Smooth muscle cell (in vitro differentiated cells): ENCODE measurements around the gene DOCK10. TPM values are rescaled to one million over a fixed set of nuclear protein-coding genes. Genes with fewer than 3 reads are reported as not detected.

Experiments
- DNase-seq: peaks from one replicate; lab custom pipeline; 2025; ENCODE audit not compliant: unreplicated experiment; lab: John Stamatoyannopoulos, UW
- H2AFZ ChIP-seq: fragments of 200-600 bp; sonication (generic); 2 replicates; pipeline ENCODE4 v1.6.0; 2016; ENCODE audit warnings: antibody characterized with exemption, low read depth, mild to moderate bottlenecking
- H3F3A ChIP-seq: fragments of 200-600 bp; sonication (generic); 2 replicates; pipeline ENCODE4 v1.6.0; 2017; ENCODE audit warnings: antibody characterized with exemption, low read depth
- H3K27ac ChIP-seq: fragments of 200-600 bp; sonication (generic); 2 replicates; pipeline ENCODE4 v1.5.1; 2016; ENCODE audit warnings: low read depth, mild to moderate bottlenecking
- H3K27me3 ChIP-seq: fragments of 200-600 bp; sonication (generic); 2 replicates; pipeline ENCODE4 v1.6.1; 2016; ENCODE audit warnings: low read depth, mild to moderate bottlenecking
- H3K36me3 ChIP-seq: fragments of 200-600 bp; sonication (generic); 2 replicates; pipeline ENCODE4 v1.5.1; 2016; ENCODE audit warnings: low read depth
- H3K4me1 ChIP-seq: fragments of 200-600 bp; sonication (generic); 2 replicates; pipeline ENCODE4 v1.5.1; 2016; ENCODE audit warnings: low read depth
- H3K4me2 ChIP-seq: fragments of 200-600 bp; sonication (generic); 2 replicates; pipeline ENCODE4 v1.6.0; 2016; ENCODE audit warnings: mild to moderate bottlenecking
- H3K4me3 ChIP-seq: fragments of 200-600 bp; sonication (generic); 2 replicates; pipeline ENCODE4 v1.5.1; 2016; ENCODE audit warnings: mild to moderate bottlenecking
- H3K79me2 ChIP-seq: fragments of 200-600 bp; sonication (generic); 2 replicates; pipeline ENCODE4 v1.6.0; 2016; ENCODE audit warnings: low read depth, mild to moderate bottlenecking
- H3K9ac ChIP-seq: fragments of 200-600 bp; sonication (generic); 2 replicates; pipeline ENCODE4 v1.6.0; 2016; ENCODE audit warnings: low read depth
- H3K9me3 ChIP-seq: fragments of 200-600 bp; sonication (generic); replicated peaks from 2 replicates; pipeline ENCODE4 v1.5.1; 2016; ENCODE audit warnings: low read depth
- H4K20me1 ChIP-seq: fragments of 200-600 bp; sonication (generic); 2 replicates; pipeline ENCODE4 v1.6.0; 2016; ENCODE audit warnings: low read depth
- WGBS: methylation state at CpG from one replicate; pipeline ENCODE4 v1.1.7; 2016; ENCODE audit warnings: low lambda C conversion rate; 5-methylcytosine and 5-hydroxymethylcytosine counted together
- polyA plus RNA-seq: library from polyadenylated mRNA; unstranded; fragments of >200 nt; fragmentation: Nextera tagmentation; extraction: Ambion mirVana; gene quantifications from 2 replicates; pipeline ENCODE4 v1.2.1, GENCODE V29; 2016
- total RNA-seq: library from RNA; depleted of rRNA; stranded (reverse); fragments of >200 nt; gene quantifications from 2 replicates; pipeline ENCODE4 v1.2.3, GENCODE V29; 2014
- TF ChIP-seq, protein P1 (sequence below): fragments of 200-600 bp; sonication (generic); IDR thresholded peaks from 2 replicates; pipeline ENCODE4 v1.5.1; 2017; ENCODE audit warnings: borderline replicate concordance, mild to moderate bottlenecking, antibody characterized with exemption; ENCODE audit not compliant: insufficient read depth, poor library complexity, severe bottlenecking

The DOCK10 gene
- total and polyA plus RNA-seq, 2 experiments from 2014 or later, result 0.04 TPM; not detected in 1

DNA sequence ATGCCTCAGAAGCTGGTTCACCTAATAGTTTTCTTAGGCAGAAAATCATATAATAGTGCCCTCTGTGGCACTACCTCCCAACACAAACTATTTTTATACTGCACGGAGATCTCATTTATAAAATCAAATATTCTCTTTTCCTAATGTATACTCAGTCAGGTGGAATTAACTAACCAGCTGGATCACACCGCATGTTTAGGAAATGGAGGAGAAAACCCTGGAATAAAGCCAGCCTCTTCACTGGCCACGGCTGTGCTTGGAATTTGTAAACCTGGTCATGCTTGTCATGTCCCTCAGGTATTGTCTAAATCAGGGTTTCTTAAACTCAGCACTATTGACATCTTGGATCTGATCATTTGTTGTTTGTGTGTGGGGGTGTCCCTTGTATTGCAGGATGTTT, 85.6 kb downstream of the DOCK10 start:
- DNase-seq, result no peak
- Histone ChIP-seq H3K4me3 (no peak overlapping the region), H2AFZ (no peak overlapping the region), H3K4me2 (no peak overlapping the region), H3K4me1 (peaks cover 8% of the 10 kb centered on the region), H3K9ac (no peak overlapping the region), H3K36me3 (no peaks in the 10 kb centered on the region), H4K20me1 (no peaks in the 10 kb centered on the region), H3K27ac (no peak overlapping the region), H3K79me2 (no peaks in the 10 kb centered on the region), H3K27me3 (no peaks in the 10 kb centered on the region), H3F3A (no peaks in the 10 kb centered on the region), H3K9me3 (no peaks in the 10 kb centered on the region)
- TF ChIP-seq, protein P1, sequence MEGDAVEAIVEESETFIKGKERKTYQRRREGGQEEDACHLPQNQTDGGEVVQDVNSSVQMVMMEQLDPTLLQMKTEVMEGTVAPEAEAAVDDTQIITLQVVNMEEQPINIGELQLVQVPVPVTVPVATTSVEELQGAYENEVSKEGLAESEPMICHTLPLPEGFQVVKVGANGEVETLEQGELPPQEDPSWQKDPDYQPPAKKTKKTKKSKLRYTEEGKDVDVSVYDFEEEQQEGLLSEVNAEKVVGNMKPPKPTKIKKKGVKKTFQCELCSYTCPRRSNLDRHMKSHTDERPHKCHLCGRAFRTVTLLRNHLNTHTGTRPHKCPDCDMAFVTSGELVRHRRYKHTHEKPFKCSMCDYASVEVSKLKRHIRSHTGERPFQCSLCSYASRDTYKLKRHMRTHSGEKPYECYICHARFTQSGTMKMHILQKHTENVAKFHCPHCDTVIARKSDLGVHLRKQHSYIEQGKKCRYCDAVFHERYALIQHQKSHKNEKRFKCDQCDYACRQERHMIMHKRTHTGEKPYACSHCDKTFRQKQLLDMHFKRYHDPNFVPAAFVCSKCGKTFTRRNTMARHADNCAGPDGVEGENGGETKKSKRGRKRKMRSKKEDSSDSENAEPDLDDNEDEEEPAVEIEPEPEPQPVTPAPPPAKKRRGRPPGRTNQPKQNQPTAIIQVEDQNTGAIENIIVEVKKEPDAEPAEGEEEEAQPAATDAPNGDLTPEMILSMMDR, result no peak
- WGBS, result 97% methylated on average over 3 of the region's 3 CpGs

DNA sequence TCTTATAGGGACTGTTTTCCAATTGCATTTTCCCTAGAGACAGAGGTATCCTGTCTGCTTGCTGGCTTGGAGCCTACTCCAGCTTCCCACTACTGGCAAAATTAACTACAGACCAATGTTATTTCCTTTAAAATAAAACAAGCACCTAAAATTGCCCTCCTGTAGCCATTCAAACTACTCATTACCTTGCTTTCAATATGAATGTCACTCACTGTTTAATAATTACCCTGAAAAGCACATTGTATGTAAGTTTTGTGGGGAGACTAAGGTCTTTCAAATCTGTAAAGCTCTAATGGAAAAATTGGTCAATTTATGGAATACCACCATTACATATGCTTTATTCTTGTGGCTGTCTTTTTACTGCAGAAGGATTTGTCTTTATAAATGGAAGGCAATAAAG, 87.3 kb downstream of the DOCK10 start:
- H3K4me2 ChIP-seq, result no peak overlapping the region
- H3K4me1 ChIP-seq, result peaks cover 8% of the 10 kb centered on the region
- no peak overlapping the region for H3K27ac ChIP-seq
- H3F3A ChIP-seq, result no peaks in the 10 kb centered on the region
- H3K9ac ChIP-seq, result no peak overlapping the region
- no peak overlapping the region for H3K4me3 ChIP-seq
- TF ChIP-seq, protein P1, result no peak
- H2AFZ ChIP-seq, result no peak overlapping the region
- no peaks in the 10 kb centered on the region for H3K9me3 ChIP-seq
- H3K27me3 ChIP-seq, result no peaks in the 10 kb centered on the region
- H4K20me1 ChIP-seq, result no peaks in the 10 kb centered on the region
- no peaks in the 10 kb centered on the region for H3K36me3 ChIP-seq
- no peaks in the 10 kb centered on the region for H3K79me2 ChIP-seq
- DNase-seq, result no peak

DNA sequence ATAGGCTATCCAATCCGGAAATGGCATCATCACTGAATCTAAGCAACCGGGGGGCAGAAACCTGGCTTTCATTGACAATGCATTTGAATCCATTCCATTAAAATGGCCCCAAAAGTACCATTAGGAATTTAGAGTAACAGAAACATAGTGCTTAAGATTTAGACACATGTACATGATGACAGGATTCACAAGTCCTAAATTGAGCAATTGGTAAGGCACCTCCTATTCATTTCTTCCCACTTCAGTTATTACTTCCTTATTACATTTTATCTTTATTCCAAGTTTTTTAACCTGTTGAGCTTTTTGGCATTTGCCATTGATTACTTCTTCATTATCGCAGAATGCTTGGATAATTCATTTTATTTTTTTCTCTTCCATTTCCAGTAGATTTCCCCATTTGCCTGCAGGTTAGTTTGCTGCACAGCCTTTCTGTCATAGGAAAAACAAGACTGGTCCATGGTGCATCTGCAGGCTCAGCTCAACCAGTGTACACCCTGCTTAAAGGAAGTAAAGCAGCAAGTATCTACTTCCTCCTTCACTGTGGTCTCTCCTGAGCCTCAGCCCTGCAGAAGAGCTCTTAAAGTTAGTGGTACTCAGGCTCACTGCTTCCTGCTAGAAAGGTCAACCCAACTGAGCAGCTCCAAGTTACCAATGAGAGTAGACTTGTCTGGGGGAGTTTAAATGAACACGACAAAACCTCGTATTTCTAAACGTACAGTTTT, 89.2 kb downstream of the DOCK10 start:
- WGBS, result 87% methylated on average over 6 of the region's 6 CpGs
- H3K9me3 ChIP-seq, result no peaks in the 10 kb centered on the region
- H3F3A ChIP-seq, result no peaks in the 10 kb centered on the region
- H3K27me3 ChIP-seq, result no peaks in the 10 kb centered on the region
- no peak for DNase-seq
- no peaks in the 10 kb centered on the region for H3K36me3 ChIP-seq
- no peak overlapping the region for H3K4me2 ChIP-seq
- H4K20me1 ChIP-seq, result no peaks in the 10 kb centered on the region
- H3K4me1 ChIP-seq, result peaks cover under 1% of the 10 kb centered on the region
- TF ChIP-seq, protein P1, result no peak
- no peak overlapping the region for H3K4me3 ChIP-seq
- no peaks in the 10 kb centered on the region for H3K79me2 ChIP-seq
- no peak overlapping the region for H3K27ac ChIP-seq
- H2AFZ ChIP-seq, result no peak overlapping the region
- no peak overlapping the region for H3K9ac ChIP-seq

DNA sequence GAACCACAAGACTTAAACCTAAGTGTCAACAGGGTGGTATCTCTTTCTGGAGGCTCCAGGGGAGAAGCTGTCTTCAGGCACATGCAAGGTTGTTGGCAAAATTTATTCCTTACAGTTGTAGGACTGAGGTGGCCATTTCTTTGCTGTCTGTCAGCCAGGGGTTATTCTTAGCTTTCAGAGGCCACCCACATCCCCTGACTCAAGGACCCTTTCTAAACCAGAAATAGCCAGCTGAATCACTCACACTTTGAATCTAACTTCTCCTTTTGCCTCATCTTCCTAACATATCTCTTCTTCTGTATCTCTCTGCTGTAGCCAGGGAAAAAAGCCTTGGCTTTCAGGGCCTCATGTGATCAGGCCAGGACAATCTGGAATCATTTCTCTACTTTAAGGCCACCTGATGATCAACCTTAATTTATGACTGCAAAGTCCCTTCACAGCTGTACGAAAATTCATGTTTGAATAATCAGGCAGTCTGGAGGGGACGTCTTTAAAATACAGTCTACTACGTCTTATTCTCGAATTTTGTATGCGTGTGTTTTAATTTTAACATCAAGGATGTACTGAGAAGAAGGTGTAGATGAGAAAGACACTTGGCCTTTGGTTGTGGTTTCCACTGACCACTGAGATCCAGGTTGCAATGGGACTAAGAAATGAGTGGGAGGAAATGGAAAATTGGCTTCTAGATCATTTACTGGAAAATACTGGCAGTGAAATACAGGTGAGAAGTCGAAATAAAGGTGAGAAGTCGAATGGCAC, 90.4 kb downstream of the DOCK10 start:
- Histone ChIP-seq H3K4me2 (no peak overlapping the region), H3K27me3 (no peaks in the 10 kb centered on the region), H3K9ac (no peak overlapping the region), H3K27ac (no peak overlapping the region), H3K36me3 (no peaks in the 10 kb centered on the region), H2AFZ (no peak overlapping the region), H3K9me3 (no peaks in the 10 kb centered on the region), H3K4me1 (no peaks in the 10 kb centered on the region), H3F3A (no peaks in the 10 kb centered on the region), H4K20me1 (no peaks in the 10 kb centered on the region), H3K4me3 (no peak overlapping the region), H3K79me2 (no peaks in the 10 kb centered on the region)
- DNase-seq, result no peak
- WGBS, result 90% methylated on average over 7 of the region's 7 CpGs
- TF ChIP-seq, protein P1, result no peak
